Measurements from ENCODE around the gene RAC3. TPM values are rescaled to one million over a fixed set of nuclear protein-coding genes. Genes with fewer than 3 reads are reported as not detected.

RAC3 gene
- total RNA-seq, 2 donors from 2014 or later, result 6.6 to 7.7 TPM

- Mint-ChIP-seq H3K4me3 (no peak overlapping the region), H3K4me1 (no peaks in the 10 kb centered on the region), H3K27me3 (no peaks in the 10 kb centered on the region), H3K27ac (no peak overlapping the region), H3K36me3 (ENCODE audit: low read depth) (no peaks in the 10 kb centered on the region), H3K9me3 (no peaks in the 10 kb centered on the region)
- no peak for ATAC-seq (replicated peaks)
Observed at GRCh38 chr17:82005701-82006348, 25.7 kb upstream of the RAC3 start.

- no peaks in the 10 kb centered on the region for H3K27me3 Mint-ChIP-seq
- H3K4me1 Mint-ChIP-seq, result no peaks in the 10 kb centered on the region
- no peak overlapping the region for H3K27ac Mint-ChIP-seq
- no peaks in the 10 kb centered on the region for H3K36me3 Mint-ChIP-seq (ENCODE audit: low read depth)
- no peaks in the 10 kb centered on the region for H3K9me3 Mint-ChIP-seq
- no peak overlapping the region for H3K4me3 Mint-ChIP-seq
- no peak for ATAC-seq (replicated peaks)
Observed at GRCh38 chr17:82006468-82007227, 24.8 kb upstream of the RAC3 start.

- no peaks in the 10 kb centered on the region for H3K4me1 Mint-ChIP-seq
- H3K27ac Mint-ChIP-seq, result no peak overlapping the region
- no peaks in the 10 kb centered on the region for H3K9me3 Mint-ChIP-seq
- no peaks in the 10 kb centered on the region for H3K36me3 Mint-ChIP-seq (ENCODE audit: low read depth)
- H3K4me3 Mint-ChIP-seq, result no peak overlapping the region
- no peak for ATAC-seq (replicated peaks)
- H3K27me3 Mint-ChIP-seq, result no peaks in the 10 kb centered on the region
Observed at GRCh38 chr17:82007228-82007494, 24.3 kb upstream of the RAC3 start.

- ATAC-seq (replicated peaks), result no peak
- Mint-ChIP-seq H3K27ac (no peak overlapping the region), H3K4me3 (no peak overlapping the region), H3K4me1 (no peaks in the 10 kb centered on the region), H3K36me3 (ENCODE audit: low read depth) (no peaks in the 10 kb centered on the region), H3K27me3 (no peaks in the 10 kb centered on the region), H3K9me3 (no peaks in the 10 kb centered on the region)
Observed at GRCh38 chr17:82007495-82008257, 23.8 kb upstream of the RAC3 start.

- Mint-ChIP-seq H3K9me3 (no peaks in the 10 kb centered on the region), H3K4me3 (no peak overlapping the region), H3K27ac (no peak overlapping the region), H3K27me3 (no peaks in the 10 kb centered on the region), H3K4me1 (no peaks in the 10 kb centered on the region), H3K36me3 (ENCODE audit: low read depth) (no peaks in the 10 kb centered on the region)
- no peak for ATAC-seq (replicated peaks)
Observed at GRCh38 chr17:82008258-82008940, 23.1 kb upstream of the RAC3 start.

- H3K27me3 Mint-ChIP-seq, result no peaks in the 10 kb centered on the region
- no peaks in the 10 kb centered on the region for H3K9me3 Mint-ChIP-seq
- H3K4me1 Mint-ChIP-seq, result no peaks in the 10 kb centered on the region
- H3K27ac Mint-ChIP-seq, result no peak overlapping the region
- H3K36me3 Mint-ChIP-seq (ENCODE audit: low read depth), result no peaks in the 10 kb centered on the region
- no peak for ATAC-seq (replicated peaks)
- no peak overlapping the region for H3K4me3 Mint-ChIP-seq
Observed at GRCh38 chr17:82008941-82009405, 22.5 kb upstream of the RAC3 start.

GRCh38 chr17:82009413-82009812 lies 22.1 kb upstream of the RAC3 start:
- no peak for ATAC-seq (replicated peaks)

GRCh38 chr17:82010575-82011525 lies 20.6 kb upstream of the RAC3 start:
- Mint-ChIP-seq H3K27me3 (no peaks in the 10 kb centered on the region), H3K27ac (no peak overlapping the region), H3K4me1 (no peaks in the 10 kb centered on the region), H3K4me3 (no peak overlapping the region), H3K36me3 (ENCODE audit: low read depth) (no peaks in the 10 kb centered on the region), H3K9me3 (no peaks in the 10 kb centered on the region)
- no peak for ATAC-seq (replicated peaks)

More at GRCh38 chr17:82009413-82009812, 22.1 kb upstream of the RAC3 start:
- Mint-ChIP-seq H3K4me3 (no peak overlapping the region), H3K27me3 (no peaks in the 10 kb centered on the region), H3K27ac (no peak overlapping the region), H3K36me3 (ENCODE audit: low read depth) (no peaks in the 10 kb centered on the region), H3K9me3 (no peaks in the 10 kb centered on the region), H3K4me1 (no peaks in the 10 kb centered on the region)

- Mint-ChIP-seq H3K9me3 (no peaks in the 10 kb centered on the region), H3K27me3 (no peaks in the 10 kb centered on the region), H3K27ac (no peak overlapping the region), H3K4me3 (no peak overlapping the region), H3K36me3 (ENCODE audit: low read depth) (no peaks in the 10 kb centered on the region), H3K4me1 (no peaks in the 10 kb centered on the region)
- ATAC-seq (replicated peaks), result no peak
Observed at GRCh38 chr17:82011617-82012187, 19.8 kb upstream of the RAC3 start.

GRCh38 chr17:82012261-82012639 lies 19.2 kb upstream of the RAC3 start:
- Mint-ChIP-seq H3K4me3 (no peak overlapping the region), H3K9me3 (no peaks in the 10 kb centered on the region), H3K36me3 (ENCODE audit: low read depth) (no peaks in the 10 kb centered on the region), H3K27me3 (no peaks in the 10 kb centered on the region), H3K27ac (no peak overlapping the region), H3K4me1 (no peaks in the 10 kb centered on the region)
- no peak for ATAC-seq (replicated peaks)

GRCh38 chr17:82012640-82013295 lies 18.7 kb upstream of the RAC3 start:
- H3K4me1 Mint-ChIP-seq, result no peaks in the 10 kb centered on the region
- H3K36me3 Mint-ChIP-seq (ENCODE audit: low read depth), result no peaks in the 10 kb centered on the region
- no peak overlapping the region for H3K27ac Mint-ChIP-seq
- no peak for ATAC-seq (replicated peaks)
- no peaks in the 10 kb centered on the region for H3K27me3 Mint-ChIP-seq
- H3K4me3 Mint-ChIP-seq, result no peak overlapping the region
- H3K9me3 Mint-ChIP-seq, result no peaks in the 10 kb centered on the region

- no peaks in the 10 kb centered on the region for H3K27me3 Mint-ChIP-seq
- H3K4me1 Mint-ChIP-seq, result no peaks in the 10 kb centered on the region
- no peak overlapping the region for H3K4me3 Mint-ChIP-seq
- ATAC-seq (replicated peaks), result no peak
- no peak overlapping the region for H3K27ac Mint-ChIP-seq
- H3K36me3 Mint-ChIP-seq (ENCODE audit: low read depth), result peaks cover 2% of the 10 kb centered on the region
- H3K9me3 Mint-ChIP-seq, result no peaks in the 10 kb centered on the region
Observed at GRCh38 chr17:82013341-82013740, 18.1 kb upstream of the RAC3 start.

GRCh38 chr17:82013772-82014321 lies 17.6 kb upstream of the RAC3 start:
- H3K4me1 Mint-ChIP-seq, result no peaks in the 10 kb centered on the region
- ATAC-seq (replicated peaks), result no peak
- no peak overlapping the region for H3K4me3 Mint-ChIP-seq
- no peak overlapping the region for H3K27ac Mint-ChIP-seq
- peaks cover 7% of the 10 kb centered on the region for H3K36me3 Mint-ChIP-seq (ENCODE audit: low read depth)
- no peaks in the 10 kb centered on the region for H3K9me3 Mint-ChIP-seq
- H3K27me3 Mint-ChIP-seq, result no peaks in the 10 kb centered on the region

Data from activated T-helper 17 cell treated with anti-CD3 and anti-CD28 coated beads, Interleukin-2, amount 50 U/mL, for 72 hours (primary cell).